HG03159 (cell line): ENCODE measurements around the gene ST3GAL3.

Source experiments
- ATAC-seq: cut with Tn5 transposase; IDR thresholded peaks from one replicate; pipeline ENCODE4 v1.9.1; 2021; ENCODE audit warnings: mild to moderate bottlenecking, moderate library complexity; ENCODE audit not compliant: unreplicated experiment

Gene ST3GAL3

GRCh38 chr1:43957407-43958040, 250.2 kb downstream of the ST3GAL3 start:
- ATAC-seq = no peak

GRCh38 chr1:43958351-43959255, 251.3 kb downstream of the ST3GAL3 start:
- no peak for ATAC-seq

GRCh38 chr1:43960798-43961197, 253.5 kb downstream of the ST3GAL3 start:
- no peak for ATAC-seq

- ATAC-seq = no peak
These were observed 254.4 kb downstream of the ST3GAL3 start for GRCh38 chr1:43961692-43962091.

GRCh38 chr1:43962324-43962723, 255.0 kb downstream of the ST3GAL3 start:
- ATAC-seq = no peak

DNA sequence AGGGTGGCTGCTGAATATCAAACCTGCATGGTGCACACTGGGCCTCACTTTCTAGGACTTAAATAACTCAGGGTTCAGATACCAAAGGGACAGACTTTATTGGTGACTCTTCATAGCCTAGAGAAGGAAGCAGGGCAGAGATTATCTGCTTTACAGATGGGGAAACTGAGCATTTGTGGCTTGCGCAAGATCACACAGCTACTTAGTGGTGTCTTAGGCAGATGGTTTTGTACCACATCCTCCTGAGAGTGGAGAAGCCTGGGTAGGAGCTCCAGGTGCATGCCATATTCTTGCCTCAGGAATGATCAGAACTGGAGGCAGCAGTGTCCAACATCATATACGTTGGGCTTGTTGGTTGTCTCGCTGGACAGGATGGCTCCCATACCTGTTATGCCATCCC, 255.7 kb downstream of the ST3GAL3 start:
- ATAC-seq = no peak

DNA sequence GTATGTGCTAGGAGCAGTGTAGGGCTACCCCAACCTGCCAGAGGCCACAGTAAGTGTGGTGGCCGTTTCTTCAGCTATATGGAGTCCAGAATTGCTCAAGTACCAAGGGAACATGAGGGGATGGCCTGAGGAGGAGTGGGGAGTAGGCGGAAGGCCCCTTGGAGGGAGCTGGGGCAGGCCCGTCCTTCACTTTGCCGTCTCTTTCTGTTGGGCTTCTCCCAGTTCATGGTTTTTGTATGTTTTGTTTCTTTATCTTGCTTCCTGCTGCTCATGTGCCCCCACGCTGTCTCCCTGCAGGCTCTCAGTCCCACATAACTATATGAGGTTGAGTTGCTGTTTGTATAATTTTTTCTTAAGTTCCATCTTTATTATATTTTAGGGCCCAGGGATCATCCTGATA, 256.6 kb downstream of the ST3GAL3 start:
- no peak for ATAC-seq

DNA sequence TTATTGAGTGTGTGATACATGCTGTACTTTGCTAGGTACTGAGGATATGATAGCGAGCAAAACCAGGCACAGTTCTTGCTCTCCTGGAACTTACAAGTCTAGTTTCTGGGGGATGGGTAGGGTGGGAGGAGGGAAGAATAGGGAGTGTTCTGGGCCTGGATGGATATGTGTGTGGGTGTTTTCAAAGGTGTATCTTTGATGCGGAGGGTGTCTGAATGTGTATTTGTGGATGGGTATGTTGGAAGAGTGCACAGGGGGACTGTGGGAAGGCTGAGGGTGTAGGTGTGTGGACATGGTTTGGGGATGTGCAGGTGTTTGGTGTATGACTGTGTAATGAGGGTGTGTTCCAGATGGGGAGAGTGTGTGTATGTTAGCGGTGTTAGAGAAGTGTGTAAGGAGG, 258.0 kb downstream of the ST3GAL3 start:
- no peak for ATAC-seq

- ATAC-seq = no peak
These were observed 261.1 kb downstream of the ST3GAL3 start for GRCh38 chr1:43968348-43968948.

GRCh38 chr1:43969416-43969745, 262.0 kb downstream of the ST3GAL3 start:
- no peak for ATAC-seq

GRCh38 chr1:43969746-43970466, 262.6 kb downstream of the ST3GAL3 start, which contains the start of gene DPH2:
TSS of gene DPH2 (plus strand) at chr1:43970010. CDS start at chr1:43970176, 166 bp downstream.
- peak; percentile 82 for ATAC-seq

- no peak for ATAC-seq
These were observed 263.2 kb downstream of the ST3GAL3 start for GRCh38 chr1:43970502-43970901.

DNA sequence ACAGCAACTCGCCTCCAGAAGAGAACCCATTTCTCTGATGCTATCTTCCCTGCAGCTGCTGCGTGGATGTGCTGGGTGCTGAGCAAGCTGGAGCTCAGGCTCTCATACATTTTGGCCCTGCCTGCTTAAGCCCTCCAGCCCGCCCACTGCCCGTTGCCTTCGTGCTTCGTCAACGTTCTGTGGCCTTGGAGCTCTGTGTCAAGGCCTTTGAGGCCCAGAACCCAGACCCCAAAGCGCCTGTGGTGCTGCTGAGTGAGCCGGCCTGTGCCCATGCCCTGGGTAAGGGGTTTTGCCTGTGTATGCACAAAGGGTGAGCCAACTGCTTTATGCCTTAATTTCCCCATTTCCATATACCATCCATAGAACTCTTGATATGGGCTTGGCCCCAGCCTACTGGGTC, 263.6 kb downstream of the ST3GAL3 start:
- no peak for ATAC-seq

DNA sequence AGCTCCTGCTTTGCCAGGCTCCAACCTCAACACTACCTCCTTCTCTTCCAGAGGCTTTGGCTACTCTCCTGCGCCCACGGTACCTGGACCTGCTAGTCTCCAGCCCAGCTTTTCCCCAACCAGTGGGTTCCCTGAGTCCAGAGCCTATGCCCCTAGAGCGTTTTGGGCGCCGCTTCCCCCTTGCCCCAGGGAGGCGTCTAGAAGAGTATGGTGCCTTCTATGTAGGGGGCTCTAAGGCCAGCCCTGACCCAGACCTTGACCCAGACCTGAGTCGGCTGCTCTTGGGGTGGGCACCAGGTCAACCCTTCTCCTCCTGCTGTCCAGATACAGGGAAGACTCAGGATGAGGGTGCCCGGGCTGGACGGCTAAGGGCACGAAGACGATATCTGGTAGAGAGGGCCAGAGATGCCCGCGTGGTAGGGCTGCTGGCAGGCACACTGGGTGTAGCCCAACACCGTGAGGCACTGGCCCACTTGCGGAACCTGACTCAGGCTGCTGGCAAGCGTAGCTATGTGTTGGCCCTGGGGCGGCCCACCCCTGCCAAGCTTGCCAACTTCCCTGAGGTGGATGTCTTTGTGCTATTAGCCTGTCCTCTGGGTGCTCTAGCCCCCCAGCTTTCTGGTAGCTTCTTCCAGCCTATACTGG, 264.1 kb downstream of the ST3GAL3 start:
- no peak for ATAC-seq

GRCh38 chr1:43973981-43974442, 266.7 kb downstream of the ST3GAL3 start:
- no peak for ATAC-seq

GRCh38 chr1:43974443-43975248, 267.3 kb downstream of the ST3GAL3 start, which contains the start of gene ATP6V0B:
TSS of gene ATP6V0B (plus strand) at chr1:43974960. CDS start at chr1:43975041, 81 bp downstream.
- ATAC-seq = peak; percentile 65

- ATAC-seq = peak; percentile 6
These were observed 268.1 kb downstream of the ST3GAL3 start for GRCh38 chr1:43975249-43975961.

DNA sequence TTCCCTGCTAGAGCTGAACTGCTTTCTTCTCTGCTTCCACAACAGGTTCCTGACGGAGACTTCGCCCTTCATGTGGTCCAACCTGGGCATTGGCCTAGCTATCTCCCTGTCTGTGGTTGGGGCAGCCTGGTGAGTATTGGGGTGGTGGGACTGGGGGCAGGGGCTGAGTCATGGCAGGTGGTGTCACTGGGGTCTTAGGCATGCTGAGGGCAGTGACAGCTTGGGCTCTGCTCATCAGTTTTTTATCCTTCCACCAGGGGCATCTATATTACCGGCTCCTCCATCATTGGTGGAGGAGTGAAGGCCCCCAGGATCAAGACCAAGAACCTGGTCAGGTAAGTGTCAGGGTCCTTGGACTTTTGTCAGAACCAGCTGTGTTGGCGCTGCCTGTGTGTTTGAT, 268.7 kb downstream of the ST3GAL3 start:
- ATAC-seq = no peak

- no peak for ATAC-seq
These were observed 269.6 kb downstream of the ST3GAL3 start for GRCh38 chr1:43976890-43977289.
